Activated B cell treated with CpG ODN at 0.5 μM for 24 hours (primary cell): ENCODE measurements around the gene SYTL5. TPM values are rescaled to one million over a fixed set of nuclear protein-coding genes. Genes with fewer than 3 reads are reported as not detected.

ENCODE experiments used
- ATAC-seq: fragments of 200-7000 bp; cut with Tn5 transposase; one replicate; pipeline ENCODE4 v1.10.0; 2021; ENCODE audit warnings: low read depth, mild to moderate bottlenecking, moderate library complexity
- CTCF ChIA-PET: fragments of 350-600 bp; sonication (Branson Sonifier 250); formaldehyde crosslinking; loops from one replicate; lab custom pipeline; 2021; ENCODE audit warnings: antibody characterized with exemption; lab: Charles Lee
- POLR2A ChIA-PET: fragments of 350-600 bp; sonication (Branson Sonifier 250); formaldehyde crosslinking; loops from one replicate; lab custom pipeline; 2021; ENCODE audit warnings: antibody characterized with exemption; lab: Charles Lee
- DNase-seq: peaks from one replicate; pipeline ENCODE4 v3.0.0; 2022
- H3K27ac Mint-ChIP-seq: one replicate; pipeline ENCODE4 v1.8.0; 2020; ENCODE audit warnings: mixed read lengths
- H3K27me3 Mint-ChIP-seq: one replicate; pipeline ENCODE4 v1.8.0; 2021; ENCODE audit warnings: mixed read lengths
- H3K36me3 Mint-ChIP-seq: one replicate; pipeline ENCODE4 v1.8.0; 2021; ENCODE audit warnings: low read depth, mixed read lengths
- H3K4me1 Mint-ChIP-seq: one replicate; pipeline ENCODE4 v1.8.0; 2021; ENCODE audit warnings: mixed read lengths
- H3K4me3 Mint-ChIP-seq: one replicate; pipeline ENCODE4 v1.8.0; 2020; ENCODE audit warnings: mild to moderate bottlenecking, mixed read lengths
- H3K9me3 Mint-ChIP-seq: one replicate; pipeline ENCODE4 v1.8.0; 2020; ENCODE audit warnings: mixed read lengths
- intact Hi-C: fragments of 100-400 bp; cut with micrococcal nuclease; formaldehyde crosslinking; loops from one replicate; pipeline ENCODE4 v1.15.1; 2024
- total RNA-seq: library from RNA; stranded (reverse); gene quantifications from 2 replicates; pipeline ENCODE4 v1.2.3, GENCODE V29; 2022
- TF ChIP-seq, protein P1 (sequence below): fragments of 200-600 bp; IDR thresholded peaks from one replicate; pipeline ENCODE4 v1.8.0; 2022; ENCODE audit warnings: antibody characterized with exemption, mild to moderate bottlenecking

SYTL5 gene
- total RNA-seq, 1 donor from 2014 or later: not detected

DNA sequence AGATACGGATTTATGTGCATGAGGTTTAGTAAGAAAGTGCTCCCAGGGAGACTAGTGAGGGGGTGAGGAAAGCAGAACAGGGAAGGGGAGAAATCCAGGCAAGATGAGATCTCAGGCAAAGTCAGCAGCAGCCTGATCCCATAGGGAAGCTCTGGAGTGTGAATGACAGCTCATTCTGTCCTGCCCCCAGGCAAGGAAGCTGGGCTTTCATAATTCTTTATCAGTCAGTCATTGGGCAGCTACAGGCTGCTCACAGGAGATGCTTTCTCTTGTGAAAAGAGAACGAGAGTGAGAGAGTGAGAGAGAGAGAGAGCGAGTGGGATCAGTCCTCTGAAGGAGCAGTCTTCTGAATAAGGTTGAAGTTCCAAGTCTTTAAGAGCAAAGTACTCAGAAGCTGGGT, 166.2 kb downstream of the SYTL5 start:
- Mint-ChIP-seq H3K27ac (no peak overlapping the region), H3K36me3 (no peaks in the 10 kb centered on the region), H3K4me3 (no peak overlapping the region), H3K27me3 (no peaks in the 10 kb centered on the region), H3K9me3 (no peaks in the 10 kb centered on the region), H3K4me1 (no peaks in the 10 kb centered on the region)
- TF ChIP-seq, protein P1, sequence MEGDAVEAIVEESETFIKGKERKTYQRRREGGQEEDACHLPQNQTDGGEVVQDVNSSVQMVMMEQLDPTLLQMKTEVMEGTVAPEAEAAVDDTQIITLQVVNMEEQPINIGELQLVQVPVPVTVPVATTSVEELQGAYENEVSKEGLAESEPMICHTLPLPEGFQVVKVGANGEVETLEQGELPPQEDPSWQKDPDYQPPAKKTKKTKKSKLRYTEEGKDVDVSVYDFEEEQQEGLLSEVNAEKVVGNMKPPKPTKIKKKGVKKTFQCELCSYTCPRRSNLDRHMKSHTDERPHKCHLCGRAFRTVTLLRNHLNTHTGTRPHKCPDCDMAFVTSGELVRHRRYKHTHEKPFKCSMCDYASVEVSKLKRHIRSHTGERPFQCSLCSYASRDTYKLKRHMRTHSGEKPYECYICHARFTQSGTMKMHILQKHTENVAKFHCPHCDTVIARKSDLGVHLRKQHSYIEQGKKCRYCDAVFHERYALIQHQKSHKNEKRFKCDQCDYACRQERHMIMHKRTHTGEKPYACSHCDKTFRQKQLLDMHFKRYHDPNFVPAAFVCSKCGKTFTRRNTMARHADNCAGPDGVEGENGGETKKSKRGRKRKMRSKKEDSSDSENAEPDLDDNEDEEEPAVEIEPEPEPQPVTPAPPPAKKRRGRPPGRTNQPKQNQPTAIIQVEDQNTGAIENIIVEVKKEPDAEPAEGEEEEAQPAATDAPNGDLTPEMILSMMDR: no peak
- ATAC-seq: no peak
- DNase-seq: no peak
- intact Hi-C loops: no loop called here
- ChIA-PET POLR2A (no interaction called here), CTCF (no interaction called here)

DNA sequence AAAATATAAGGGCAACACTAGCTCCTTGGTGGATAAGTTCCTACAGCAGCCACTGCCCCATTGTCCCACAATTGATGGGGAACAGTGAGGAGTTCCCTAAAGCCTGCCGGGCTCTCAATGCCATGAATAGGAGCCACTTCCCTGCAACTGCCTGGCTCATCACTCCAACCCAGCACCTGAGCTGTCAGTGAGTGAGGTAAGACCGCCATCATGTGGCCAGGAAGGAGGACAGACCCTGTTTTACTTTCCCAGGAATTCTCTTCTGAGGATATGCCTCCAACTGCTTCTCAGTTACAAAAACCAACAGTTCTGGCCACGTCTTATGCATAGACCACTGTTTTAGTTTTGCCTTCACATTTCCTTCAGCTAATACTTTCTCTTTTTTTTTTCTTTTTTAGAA, 168.8 kb downstream of the SYTL5 start:
- Mint-ChIP-seq H3K4me1 (no peaks in the 10 kb centered on the region), H3K9me3 (no peaks in the 10 kb centered on the region), H3K27ac (no peak overlapping the region), H3K27me3 (no peaks in the 10 kb centered on the region), H3K4me3 (no peak overlapping the region), H3K36me3 (no peaks in the 10 kb centered on the region)
- ChIA-PET CTCF (interaction anchor here (1.2 kb wide), 1 partner anchor 8 kb away, joined by 4 read pairs; no protein-coding TSS in a partner anchor), POLR2A (no interaction called here)
- TF ChIP-seq, protein P1: no peak
- ATAC-seq (no peak), DNase-seq (no peak)
- intact Hi-C loops: no loop called here

DNA sequence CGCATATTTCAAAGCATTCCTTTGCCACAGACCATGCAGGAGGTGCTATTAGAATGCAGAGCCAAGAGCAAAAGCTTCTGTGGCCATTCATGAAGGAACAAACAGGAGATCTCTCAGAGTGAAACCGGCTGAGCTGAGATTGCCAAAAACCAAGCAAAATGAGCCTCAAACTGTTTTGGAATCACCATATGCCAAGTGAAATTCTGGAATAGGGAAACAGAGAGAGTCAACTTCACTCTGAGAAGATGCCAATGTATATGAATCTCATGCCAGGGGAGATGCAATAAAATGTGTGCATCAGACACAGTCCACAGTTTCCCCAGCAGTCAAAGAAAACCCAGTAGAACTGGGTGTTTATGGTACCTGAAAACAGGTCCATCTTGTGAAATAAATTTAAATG, 172.0 kb downstream of the SYTL5 start:
- TF ChIP-seq, protein P1: no peak
- DNase-seq (no peak), ATAC-seq (no peak)
- H3K4me1 Mint-ChIP-seq: no peaks in the 10 kb centered on the region
- H3K27ac Mint-ChIP-seq: no peak overlapping the region
- CTCF ChIA-PET: no interaction called here
- no peaks in the 10 kb centered on the region for H3K9me3 Mint-ChIP-seq
- no peaks in the 10 kb centered on the region for H3K27me3 Mint-ChIP-seq
- intact Hi-C loops: no loop called here
- no peaks in the 10 kb centered on the region for H3K36me3 Mint-ChIP-seq
- POLR2A ChIA-PET: no interaction called here
- H3K4me3 Mint-ChIP-seq: no peak overlapping the region

Other genes with a start within 250 kb of the SYTL5 start
- gene CYBB, start 226.5 kb upstream of the SYTL5 start, total RNA-seq: 155 and 165 TPM in 2 replicates
- gene DYNLT3, start 159.0 kb upstream of the SYTL5 start, total RNA-seq: 17.7 and 19.1 TPM in 2 replicates
- gene SRPX, start 214.3 kb downstream of the SYTL5 start, total RNA-seq: not detected in 2 replicates